NCI-H2029 (cell line): ENCODE data around the gene AMOT.
"Not testable (repeated sequence)": the region's sequence is repeated elsewhere in the genome, so short reads cannot be mapped to it uniquely, and the experiment has no call there.

Source experiments
- DNase-seq: peaks from one replicate; lab custom pipeline; 2025; lab: John Stamatoyannopoulos, UW

Gene AMOT, protein sequence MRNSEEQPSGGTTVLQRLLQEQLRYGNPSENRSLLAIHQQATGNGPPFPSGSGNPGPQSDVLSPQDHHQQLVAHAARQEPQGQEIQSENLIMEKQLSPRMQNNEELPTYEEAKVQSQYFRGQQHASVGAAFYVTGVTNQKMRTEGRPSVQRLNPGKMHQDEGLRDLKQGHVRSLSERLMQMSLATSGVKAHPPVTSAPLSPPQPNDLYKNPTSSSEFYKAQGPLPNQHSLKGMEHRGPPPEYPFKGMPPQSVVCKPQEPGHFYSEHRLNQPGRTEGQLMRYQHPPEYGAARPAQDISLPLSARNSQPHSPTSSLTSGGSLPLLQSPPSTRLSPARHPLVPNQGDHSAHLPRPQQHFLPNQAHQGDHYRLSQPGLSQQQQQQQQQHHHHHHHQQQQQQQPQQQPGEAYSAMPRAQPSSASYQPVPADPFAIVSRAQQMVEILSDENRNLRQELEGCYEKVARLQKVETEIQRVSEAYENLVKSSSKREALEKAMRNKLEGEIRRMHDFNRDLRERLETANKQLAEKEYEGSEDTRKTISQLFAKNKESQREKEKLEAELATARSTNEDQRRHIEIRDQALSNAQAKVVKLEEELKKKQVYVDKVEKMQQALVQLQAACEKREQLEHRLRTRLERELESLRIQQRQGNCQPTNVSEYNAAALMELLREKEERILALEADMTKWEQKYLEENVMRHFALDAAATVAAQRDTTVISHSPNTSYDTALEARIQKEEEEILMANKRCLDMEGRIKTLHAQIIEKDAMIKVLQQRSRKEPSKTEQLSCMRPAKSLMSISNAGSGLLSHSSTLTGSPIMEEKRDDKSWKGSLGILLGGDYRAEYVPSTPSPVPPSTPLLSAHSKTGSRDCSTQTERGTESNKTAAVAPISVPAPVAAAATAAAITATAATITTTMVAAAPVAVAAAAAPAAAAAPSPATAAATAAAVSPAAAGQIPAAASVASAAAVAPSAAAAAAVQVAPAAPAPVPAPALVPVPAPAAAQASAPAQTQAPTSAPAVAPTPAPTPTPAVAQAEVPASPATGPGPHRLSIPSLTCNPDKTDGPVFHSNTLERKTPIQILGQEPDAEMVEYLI

DNA sequence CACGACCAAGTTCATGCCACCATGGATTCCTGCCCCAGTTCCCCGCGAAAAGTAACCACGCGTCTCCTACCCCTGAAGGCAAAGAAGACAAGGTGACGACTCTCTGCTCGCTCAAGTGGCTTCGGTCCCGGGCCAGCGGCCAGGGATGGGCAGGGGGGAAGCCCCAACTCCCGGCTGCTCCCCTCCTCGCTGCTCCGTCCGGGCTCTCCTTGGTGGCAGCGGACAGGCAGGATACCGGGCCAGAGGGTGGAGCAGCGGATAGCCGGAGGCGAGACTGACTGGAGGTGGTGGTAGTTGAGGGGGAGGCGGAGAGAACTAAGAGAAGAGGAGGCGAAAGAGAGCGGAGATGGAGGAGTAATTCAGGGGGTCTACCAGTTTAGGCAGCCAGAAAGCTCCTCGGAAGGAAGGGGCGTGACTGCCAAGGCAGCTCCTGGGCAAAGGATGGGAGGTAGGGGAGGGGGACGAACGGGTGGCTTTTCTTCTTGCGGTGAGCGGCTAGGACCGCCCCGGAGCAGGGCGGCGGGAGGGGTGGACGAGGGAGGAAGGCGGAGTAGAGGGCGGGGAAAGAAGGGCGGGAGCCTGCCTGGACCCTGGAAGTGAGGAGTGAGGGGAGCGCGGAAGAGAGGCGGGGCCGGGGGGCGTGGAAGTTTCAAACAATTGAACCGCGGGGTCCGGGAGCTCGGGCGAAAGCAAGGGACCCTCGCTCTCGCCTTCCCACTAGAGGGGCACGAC lies at the start of gene AMOT:
TSS of gene AMOT (minus strand) at position 450 of the 732 bp plus-strand sequence. CDS start 17,705 bp downstream, outside the sequence.
- DNase-seq, result no peak

DNA sequence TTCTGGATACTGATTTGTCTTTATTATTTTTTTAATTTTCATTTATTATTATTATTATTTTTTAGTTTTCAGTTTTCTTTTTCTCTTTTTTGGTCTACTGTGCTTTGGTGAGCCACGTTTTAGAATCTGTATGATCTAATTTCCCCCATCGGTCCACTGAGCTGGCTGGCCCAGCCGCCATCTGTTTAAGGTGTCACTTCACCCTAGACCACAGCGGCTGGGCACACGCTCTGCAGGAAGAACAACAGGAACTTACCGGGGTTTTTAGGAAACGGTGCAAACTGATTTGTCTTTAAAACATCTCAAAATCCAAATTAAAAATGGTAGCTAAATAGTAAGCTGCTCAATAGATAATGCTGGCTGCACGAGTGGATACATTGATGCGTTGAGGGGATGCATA lies 48.8 kb upstream of the AMOT start:
- no peak for DNase-seq

DNA sequence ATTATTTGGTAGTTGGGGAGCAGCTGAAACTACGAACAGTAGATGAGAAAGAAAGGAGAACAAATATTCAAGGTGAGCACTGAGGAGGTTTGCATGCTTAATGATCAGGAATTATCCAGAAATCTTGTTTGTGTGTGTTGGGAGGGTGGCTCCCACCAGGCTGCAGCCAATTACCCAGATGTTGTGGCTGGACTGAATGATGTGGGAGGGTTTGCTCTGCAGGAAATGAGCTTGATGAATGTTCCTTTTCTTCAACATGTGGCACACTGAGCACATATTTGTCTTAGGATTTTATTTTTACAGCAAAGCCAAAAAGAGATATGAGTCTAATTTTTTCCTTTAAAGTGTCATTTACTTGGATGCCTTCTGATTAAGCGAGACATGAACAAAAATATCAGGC lies 48.3 kb upstream of the AMOT start:
- no peak for DNase-seq

DNA sequence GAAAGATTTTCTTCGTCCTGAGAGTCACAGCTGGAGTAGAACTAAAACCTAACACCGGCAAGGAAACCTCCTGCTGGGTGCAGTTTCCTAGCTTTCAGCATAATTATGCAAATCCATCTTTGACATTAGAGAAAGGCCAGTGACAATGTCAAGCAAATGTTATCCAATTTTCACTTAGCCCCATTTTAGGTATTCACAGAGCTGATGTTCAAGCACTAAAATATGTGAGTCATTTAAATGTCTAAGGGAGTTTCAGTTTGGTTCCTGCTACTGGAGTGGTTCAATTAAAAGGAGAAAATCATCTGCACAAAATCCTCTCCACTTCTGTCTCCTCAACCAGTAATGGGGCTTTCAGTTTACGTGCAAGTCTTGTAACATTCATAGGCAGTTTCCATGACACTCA lies 37.1 kb upstream of the AMOT start:
- no peak for DNase-seq

DNA sequence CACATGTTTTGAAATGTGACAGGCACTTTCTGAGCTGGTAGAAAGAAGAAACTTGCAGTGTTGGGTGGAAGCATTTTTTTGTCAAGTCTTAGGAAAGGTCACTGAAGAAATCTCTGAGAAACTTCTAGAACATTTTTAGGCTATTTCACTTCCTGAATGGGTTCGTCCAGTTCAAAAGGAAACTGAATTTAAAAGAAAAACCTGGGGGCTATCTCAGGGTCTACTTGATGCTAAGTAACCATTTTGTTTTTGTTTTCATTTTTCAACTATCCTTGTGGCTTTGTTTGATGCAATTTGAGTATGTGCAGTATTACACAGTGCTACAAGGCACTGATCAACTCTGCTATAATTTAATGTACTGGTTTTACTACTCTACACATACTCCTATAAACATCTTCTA lies 34.0 kb upstream of the AMOT start:
- DNase-seq, result no peak

DNA sequence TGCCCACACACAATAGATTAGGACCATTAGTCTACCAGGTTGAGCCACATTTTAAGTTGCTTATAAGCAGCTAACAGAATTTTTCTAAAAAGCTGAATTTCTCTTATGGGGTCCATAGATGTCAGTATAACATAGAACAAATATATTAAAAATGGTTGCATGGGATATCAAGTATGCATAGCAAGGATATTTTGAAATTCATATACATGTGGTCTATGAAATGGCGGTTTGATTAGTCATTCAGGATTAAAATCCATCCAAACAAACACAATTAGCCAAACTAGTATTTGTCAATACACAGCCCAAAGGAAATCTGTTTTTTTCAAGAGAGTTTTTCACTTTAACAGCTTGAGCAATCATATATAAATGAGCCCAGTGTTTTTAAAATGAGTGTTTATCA lies 33.5 kb upstream of the AMOT start:
- DNase-seq, result no peak

DNA sequence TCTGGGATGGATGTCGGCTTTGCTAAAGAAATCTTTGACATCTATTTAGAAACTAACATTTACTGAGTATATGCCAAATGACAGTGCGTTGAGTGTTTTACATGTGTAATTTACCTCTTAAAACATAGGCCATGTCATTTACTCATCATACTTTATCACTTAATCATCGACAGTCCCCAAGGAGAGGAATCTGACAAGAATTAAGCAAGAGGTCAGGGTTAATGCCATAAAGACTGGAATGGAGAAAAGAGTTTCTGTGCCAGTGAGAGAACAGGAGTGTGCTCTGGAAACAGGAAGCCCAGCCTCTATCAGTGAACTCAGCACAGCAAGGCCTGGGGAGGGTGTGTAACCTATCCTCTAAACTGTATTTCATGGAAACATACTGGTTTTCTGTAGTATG lies 28.0 kb upstream of the AMOT start:
- no peak for DNase-seq

DNA sequence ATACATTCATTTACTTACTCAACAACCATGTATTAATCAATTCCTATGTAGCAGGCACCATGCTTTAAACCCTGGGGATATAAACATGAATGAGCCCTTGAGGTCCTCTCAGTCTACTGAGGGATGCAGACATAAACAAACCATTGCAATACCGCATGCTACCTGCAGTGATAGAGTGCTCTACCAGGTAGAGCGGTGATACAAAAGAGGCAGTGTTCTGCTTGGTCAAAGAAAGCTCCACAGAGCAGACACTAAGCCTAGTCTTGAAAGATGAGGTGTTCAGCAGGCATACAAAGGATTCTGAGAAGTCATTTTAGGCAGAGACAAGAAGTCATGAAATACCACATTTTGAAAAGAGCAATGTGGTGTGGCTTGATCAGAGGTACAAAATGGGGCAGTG lies 26.9 kb upstream of the AMOT start:
- no peak for DNase-seq

DNA sequence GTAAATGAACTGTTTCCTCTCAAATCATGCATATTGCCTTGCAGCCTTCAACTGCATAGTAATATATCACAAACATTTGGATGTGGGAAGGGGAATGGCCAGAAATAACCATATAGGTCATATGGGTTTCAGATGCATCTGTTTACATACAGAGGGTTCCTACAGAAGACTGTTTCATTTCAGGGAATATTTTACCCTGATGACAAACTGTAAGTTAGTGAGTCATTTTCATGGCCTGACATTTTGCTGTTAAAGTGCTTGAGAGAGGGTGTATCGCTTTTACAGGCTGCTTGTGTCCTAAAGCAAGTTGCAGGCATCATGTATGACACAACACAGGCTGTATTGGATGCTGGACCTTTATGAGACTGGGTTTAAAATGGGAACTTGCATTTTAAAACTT lies 25.5 kb upstream of the AMOT start:
- no peak for DNase-seq

DNA sequence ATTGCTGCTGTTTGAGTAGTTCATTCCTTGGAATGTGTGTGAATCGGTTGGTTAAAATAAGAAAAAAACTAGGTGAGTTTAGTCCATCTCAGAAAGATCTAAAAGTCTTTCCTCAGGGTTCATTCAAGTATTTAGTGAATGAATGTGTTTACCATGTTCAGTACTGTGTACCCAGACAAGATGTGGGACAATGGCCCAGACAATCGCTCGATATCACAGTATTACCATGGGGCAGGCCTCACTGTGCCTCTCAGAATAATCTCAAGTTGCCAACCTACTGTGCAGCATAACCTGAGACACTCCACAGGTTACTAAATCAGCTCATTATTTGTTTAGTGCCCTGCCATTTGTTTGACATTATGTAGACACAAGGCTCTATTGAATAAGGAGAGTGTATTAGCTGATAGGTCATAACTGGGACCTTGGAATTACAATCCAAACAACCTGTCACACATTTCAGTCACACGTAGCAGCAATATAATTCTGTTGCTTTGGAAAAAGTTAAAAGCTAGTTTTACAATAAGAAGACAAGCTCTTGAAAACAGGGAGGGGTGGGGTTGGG lies 24.9 kb upstream of the AMOT start:
- no peak for DNase-seq

DNA sequence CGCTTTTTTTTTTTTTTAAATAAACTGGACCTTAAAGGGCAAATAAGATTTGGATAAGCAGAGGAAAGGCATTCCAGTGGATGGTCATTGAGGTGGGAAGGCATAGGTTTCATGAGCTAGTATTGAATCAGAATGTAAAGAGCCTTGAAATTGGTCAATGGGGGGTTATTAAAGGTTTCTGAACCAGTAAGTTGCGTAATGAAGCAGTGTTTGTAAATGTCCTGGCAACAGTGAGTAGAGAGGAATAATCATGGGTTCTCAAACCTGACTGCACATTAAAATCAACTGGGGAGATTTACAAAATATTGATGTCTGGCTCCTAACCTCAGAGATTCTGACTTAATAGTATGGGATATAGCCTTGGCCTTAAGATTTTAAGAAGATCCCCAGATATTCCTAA lies 23.2 kb upstream of the AMOT start:
- DNase-seq, result no peak

DNA sequence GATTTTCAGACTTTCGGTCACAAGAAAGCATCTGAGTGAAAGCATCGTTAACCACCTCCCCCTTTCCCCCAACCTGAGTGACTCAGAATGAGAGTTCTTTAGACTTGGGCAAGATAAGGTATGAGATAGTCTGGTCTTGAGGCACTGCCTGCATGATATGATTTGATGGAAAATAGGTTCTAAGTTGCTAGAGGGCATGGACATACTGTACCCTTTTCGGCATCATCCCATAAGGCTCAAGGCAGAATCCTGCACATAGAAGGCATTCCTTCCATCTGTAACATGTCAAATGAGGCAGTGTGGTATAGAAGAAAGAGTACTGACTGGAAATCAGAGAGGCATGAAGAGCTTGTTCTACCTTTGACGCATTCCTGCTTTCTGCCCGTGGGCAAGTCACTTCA lies 16.8 kb upstream of the AMOT start:
- DNase-seq, result no peak

DNA sequence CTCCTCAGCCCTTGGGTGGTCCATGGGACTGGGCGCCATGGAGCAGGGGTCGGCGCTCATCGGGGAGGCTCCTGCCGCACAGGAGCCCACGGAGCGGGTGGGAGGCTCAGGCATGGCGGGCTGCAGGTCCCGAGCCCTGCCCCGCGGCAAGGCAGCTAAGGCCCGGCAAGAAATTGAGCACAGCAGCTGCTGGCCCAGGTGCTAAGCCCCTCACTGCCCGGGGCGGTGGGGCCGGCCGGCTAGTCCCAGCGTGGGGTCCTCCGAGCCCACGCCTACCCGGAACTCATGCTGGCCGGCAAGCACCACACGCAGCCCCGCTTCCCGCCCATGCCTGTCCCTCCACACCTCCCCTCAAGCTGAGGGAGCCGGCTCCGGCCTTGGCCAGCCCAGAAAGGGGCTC lies 14.3 kb upstream of the AMOT start:
- not testable (repeated sequence) for DNase-seq

DNA sequence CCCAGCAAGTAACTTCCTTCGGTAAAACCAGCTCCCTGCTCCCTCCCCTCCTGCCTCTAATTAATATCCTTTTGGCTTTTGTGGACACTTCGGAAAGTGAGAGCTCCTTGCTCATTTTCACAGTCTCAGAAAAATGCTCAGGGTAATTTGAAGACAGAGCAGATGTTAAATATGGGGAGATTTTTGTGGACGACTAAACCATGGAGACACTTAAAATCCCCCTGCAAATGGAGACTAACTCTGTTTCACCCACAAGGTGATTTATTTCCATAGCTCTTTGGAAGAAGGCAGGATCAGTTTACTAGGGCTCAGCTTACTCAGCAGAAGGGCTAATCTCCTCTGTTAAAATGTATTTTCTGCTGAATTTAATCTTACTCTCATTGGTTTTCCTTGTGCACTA lies 12.2 kb upstream of the AMOT start:
- no peak for DNase-seq

DNA sequence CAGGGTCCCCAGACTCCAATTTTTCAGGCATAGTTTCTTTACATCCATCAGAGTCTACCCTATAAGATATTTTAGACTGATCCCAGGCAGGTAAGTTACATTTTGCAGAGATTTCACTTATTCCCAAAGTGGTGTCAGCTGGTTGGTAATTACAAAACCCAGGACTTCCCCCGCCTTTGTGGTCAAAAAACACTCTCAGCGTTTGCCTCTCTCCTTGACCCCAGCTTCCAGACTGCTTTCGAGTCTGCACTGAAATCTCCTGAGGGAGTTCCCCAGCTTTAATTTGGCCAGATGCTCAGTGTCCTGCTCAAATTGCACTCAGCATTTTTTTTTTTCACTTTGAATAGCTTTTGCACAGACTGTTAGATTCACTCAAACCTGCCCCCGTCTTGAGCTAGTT lies 11.2 kb upstream of the AMOT start:
- no peak for DNase-seq

DNA sequence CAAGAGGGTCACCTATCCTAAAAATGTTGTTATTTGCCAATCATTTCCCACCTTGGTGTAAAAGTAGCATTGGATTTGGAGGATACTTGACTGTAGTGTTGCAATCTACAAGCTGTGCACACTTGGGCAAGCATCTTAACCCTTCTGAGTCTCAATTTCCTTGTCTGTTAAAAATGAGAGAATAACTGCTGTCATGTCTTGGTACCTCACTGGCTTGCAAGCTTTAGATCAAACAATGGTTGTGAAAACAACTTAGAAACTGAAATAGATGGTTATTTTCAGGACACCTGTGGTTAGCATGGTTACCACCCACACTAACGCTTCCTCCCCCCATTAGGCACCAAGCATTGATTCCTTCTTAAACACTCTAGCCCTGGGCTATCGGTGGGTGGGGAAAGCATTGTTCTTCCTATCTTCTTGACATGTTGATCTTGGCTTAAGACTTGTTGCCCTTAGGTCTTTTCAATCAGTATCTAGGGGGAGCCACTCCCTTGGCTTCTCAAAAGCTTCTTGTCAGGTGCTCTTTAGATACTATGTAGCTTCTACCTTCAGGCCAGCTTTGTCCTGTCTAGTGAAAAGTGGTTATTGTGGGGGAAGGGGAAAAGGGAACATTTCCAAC lies 10.6 kb upstream of the AMOT start:
- no peak for DNase-seq

DNA sequence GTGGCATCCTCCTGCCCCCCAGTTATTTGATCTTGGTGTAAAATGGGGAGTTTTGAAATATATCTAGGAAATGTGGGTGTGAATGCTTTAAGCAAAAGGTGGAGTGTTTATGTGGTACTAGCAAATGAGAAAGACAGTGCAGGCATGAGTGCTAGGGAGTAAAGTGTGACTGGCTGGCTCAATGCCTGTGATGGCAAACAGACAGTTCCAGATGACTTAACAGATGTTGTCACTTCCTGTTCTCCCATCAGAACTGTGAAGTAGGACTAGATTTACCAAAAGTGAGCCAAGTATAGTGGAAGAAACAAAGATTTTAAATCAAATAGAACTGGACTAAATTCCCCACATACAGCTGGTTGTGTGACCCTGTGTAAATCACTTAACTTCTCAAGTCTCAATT lies 8.4 kb upstream of the AMOT start:
- no peak for DNase-seq

DNA sequence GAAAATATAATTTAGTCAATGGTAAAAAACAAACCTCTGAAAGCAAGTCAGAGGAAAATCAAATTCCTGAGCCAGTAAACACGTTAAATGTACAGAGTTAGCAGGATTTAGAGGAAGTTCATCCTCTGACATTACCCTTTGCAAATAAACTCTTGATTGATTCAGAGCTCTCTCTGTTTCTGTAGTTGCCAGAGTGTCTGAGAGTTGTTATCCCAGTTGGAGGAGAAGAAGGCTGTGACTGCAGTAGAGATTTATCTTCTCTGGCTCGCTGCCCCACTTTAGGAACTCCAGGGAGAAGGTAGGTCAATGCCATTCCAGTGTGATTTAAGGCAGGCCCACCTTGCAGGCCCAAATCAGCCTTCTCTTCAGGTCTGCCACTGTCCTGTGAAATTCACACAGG lies 6.2 kb upstream of the AMOT start:
- DNase-seq, result no peak

DNA sequence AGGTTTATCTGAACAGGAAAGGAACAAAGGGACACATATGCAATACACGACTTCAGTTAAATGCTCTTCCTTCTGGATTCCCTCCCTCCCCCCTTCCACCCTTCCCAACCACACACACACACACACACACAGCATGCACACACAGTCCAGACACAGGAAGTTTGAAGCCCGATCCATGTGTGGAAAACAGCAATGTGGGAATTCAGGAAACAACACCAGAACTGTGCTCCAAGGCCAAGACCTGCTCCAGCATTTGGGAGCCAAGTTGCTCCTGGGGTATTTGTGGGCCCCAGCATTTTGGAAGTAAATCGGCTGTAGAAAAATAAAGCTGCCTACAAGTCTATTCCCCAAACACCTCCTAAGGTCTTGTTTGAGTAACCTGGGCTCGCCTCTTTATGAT lies 5.6 kb upstream of the AMOT start:
- DNase-seq, result no peak

DNA sequence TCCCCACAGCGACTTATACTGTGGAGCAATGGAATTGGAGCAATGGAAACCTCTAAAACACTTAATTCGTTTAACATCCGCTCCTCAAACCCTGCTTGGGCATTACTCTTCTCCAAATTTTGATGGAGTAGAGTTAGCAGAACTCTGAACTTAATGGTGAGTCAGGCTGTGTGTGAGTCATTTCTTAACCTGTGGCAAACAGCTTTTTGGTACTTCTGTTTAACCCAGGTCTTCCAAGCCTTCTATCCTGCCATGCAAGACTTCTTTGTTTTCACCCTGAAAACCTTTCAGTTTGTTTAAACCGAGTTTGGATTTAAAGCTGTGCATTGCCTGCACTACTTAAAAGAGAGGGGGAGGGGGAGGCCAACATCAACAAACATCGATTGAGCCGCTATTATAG lies 3.6 kb upstream of the AMOT start:
- no peak for DNase-seq

DNA sequence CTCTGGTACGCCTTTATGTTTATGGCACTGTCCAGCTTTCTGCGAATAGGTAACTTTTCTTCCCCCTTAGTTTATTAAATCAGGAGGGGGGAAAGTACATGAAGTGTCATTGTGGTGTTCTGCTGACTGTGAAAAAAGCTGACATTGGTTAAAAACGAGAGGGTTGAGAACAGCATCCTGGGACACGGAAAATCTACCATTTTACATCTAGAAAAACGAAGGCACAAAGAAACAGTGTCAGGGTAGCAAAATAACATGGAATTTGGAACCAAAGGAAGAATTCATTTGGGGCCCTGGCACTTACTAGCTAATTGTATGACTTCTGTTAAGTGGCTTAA lies 1.2 kb upstream of the AMOT start:
- DNase-seq, result no peak
